MCF 10A (cell line): ENCODE measurements around the gene FBXO3. TPM values are rescaled to one million over a fixed set of nuclear protein-coding genes. Genes with fewer than 3 reads are reported as not detected.

Experiments
- BruUV-seq: library from RNA; stranded (reverse); fragments of 400-500 nt; replicated peaks from 2 replicates; lab custom pipeline; 2021; lab: Mats Ljungman, UMichigan
- CTCF ChIA-PET: fragments of 300-600 bp; sonication (Branson Sonifier 250); formaldehyde crosslinking; extraction: SDS; loops from one replicate; lab custom pipeline; 2021; ENCODE audit warnings: antibody characterized with exemption, inconsistent platforms; lab: Yijun Ruan, JAX
- POLR2A ChIA-PET: fragments of 300-600, 350-650 bp; sonication (Branson Sonifier 250); formaldehyde crosslinking; extraction: SDS; loops from one replicate; lab custom pipeline; 2020; ENCODE audit warnings: antibody characterized with exemption, inconsistent platforms; lab: Yijun Ruan, JAX
- DNase-seq: peaks from one replicate; pipeline ENCODE4 v3.0.0-alpha.2; 2018; ENCODE audit not compliant: unreplicated experiment
- H3K27ac Mint-ChIP-seq: one replicate; pipeline ENCODE4 v1.8.0; 2022; ENCODE audit warnings: mild to moderate bottlenecking, low read depth, mixed read lengths; ENCODE audit not compliant: unreplicated experiment
- H3K27me3 Mint-ChIP-seq: one replicate; pipeline ENCODE4 v1.8.0; 2022; ENCODE audit warnings: mixed read lengths; ENCODE audit not compliant: insufficient read depth, unreplicated experiment
- H3K36me3 Mint-ChIP-seq: one replicate; pipeline ENCODE4 v1.8.0; 2022; ENCODE audit warnings: mild to moderate bottlenecking, moderate library complexity, mixed read lengths; ENCODE audit not compliant: insufficient read depth, unreplicated experiment
- H3K4me1 Mint-ChIP-seq: one replicate; pipeline ENCODE4 v1.8.0; 2022; ENCODE audit warnings: mixed read lengths; ENCODE audit not compliant: insufficient read depth, unreplicated experiment
- H3K4me3 Mint-ChIP-seq: one replicate; pipeline ENCODE4 v1.8.0; 2022; ENCODE audit warnings: mild to moderate bottlenecking, moderate library complexity, mixed read lengths; ENCODE audit not compliant: unreplicated experiment
- H3K9me3 Mint-ChIP-seq: one replicate; pipeline ENCODE4 v1.8.0; 2022; ENCODE audit warnings: mixed read lengths; ENCODE audit not compliant: unreplicated experiment
- CTCF ChIP-seq: fragments of 200-600 bp; IDR thresholded peaks from one replicate; pipeline ENCODE4 v1.8.0; 2022; ENCODE audit warnings: antibody characterized with exemption, mild to moderate bottlenecking; ENCODE audit not compliant: unreplicated experiment
- intact Hi-C: fragments of 100-400 bp; cut with micrococcal nuclease; formaldehyde crosslinking; loops from 2 replicates; pipeline ENCODE4 v1.14.1; 2022
- total RNA-seq: library from RNA; stranded (reverse); gene quantifications from 2 replicates; pipeline ENCODE4 v1.2.3, GENCODE V29; 2022

Gene FBXO3
- total RNA-seq, 1 experiment from 2014 or later, result 20.1 TPM

- Mint-ChIP-seq H3K27me3 (peaks cover 13% of the 10 kb centered on the region), H3K4me3 (no peak overlapping the region), H3K9me3 (no peaks in the 10 kb centered on the region), H3K36me3 (no peaks in the 10 kb centered on the region), H3K4me1 (no peaks in the 10 kb centered on the region), H3K27ac (no peak overlapping the region)
- ChIA-PET CTCF (interaction anchor here (0.6 to 8.1 kb wide), 46 partner anchors 10 to 1711 kb away, joined by 3 to 202 read pairs (median 4); partner anchors contain the start of gene ABTB2), POLR2A (interaction anchor here (0.7 to 1.3 kb wide), 3 partner anchors 9 to 95 kb away, joined by 3 read pairs; no protein-coding TSS in a partner anchor)
- DNase-seq, result peak; percentile 81
- no TSS peak for BruUV-seq
- TF ChIP-seq CTCF, result peak; percentile 85
- intact Hi-C loops, result loop anchor here (1.0 kb wide), 2 partner anchors 21 to 163 kb away; no protein-coding TSS in a partner anchor
Observed at GRCh38 chr11:33808228-33808828, 34.0 kb upstream of the FBXO3 start.

GRCh38 chr11:33804471-33804870 is 30.2 kb upstream of the FBXO3 start:
- intact Hi-C loops, result no loop called here
- TF ChIP-seq CTCF, result no peak
- no peak overlapping the region for H3K4me3 Mint-ChIP-seq
- DNase-seq, result no peak
- ChIA-PET POLR2A (interaction anchor here (0.9 kb wide), 1 partner anchor 16 kb away, joined by 4 read pairs; no protein-coding TSS in a partner anchor), CTCF (interaction anchor here (0.6 to 8.1 kb wide), 8 partner anchors 14 to 750 kb away, joined by 3 to 202 read pairs (median 3); no protein-coding TSS in a partner anchor)
- H3K27me3 Mint-ChIP-seq, result peaks cover 38% of the 10 kb centered on the region
- no peaks in the 10 kb centered on the region for H3K9me3 Mint-ChIP-seq
- BruUV-seq, result no TSS peak
- H3K36me3 Mint-ChIP-seq, result no peaks in the 10 kb centered on the region
- H3K4me1 Mint-ChIP-seq, result no peaks in the 10 kb centered on the region
- no peak overlapping the region for H3K27ac Mint-ChIP-seq

DNA sequence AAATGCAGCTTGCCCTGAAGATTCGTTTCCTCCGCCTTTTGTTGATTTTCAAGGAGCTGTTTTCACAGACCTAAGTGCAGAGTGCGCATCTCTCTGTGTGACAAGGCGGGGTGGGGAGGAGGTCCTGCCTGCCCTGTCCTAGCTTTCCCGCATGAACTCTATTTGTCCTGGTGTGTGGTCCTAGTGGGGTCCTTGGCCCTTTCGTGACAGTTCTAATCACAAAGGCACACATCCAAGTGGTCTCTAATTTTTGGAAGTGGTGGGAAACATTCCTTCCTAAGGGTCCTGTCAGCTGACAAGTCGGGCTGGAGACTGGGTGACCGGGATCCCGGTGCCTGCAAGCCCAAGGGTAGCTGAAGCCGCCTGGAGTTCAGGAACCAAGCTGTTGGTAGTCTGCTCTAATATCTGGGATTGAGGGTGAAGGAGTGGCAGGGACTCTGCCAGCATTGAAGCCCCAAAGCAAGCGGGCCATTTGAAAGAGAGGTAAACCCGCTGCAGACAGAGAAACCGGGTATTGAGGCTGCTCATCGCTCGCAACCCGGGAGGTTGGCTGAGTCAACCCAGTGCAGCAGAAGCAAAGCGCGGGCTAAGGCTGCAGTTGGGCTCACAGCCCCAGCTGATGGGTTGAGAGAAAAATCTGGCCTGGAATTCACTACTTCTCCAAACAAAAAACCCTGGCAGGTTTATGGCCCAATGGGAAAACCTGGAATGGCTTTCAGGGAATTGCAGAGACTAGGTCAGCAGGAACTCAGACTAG is 28.1 kb upstream of the FBXO3 start:
- POLR2A ChIA-PET, result interaction anchor here (0.7 to 1.7 kb wide), 11 partner anchors 18 to 311 kb away, joined by 3 to 9 read pairs (median 3); partner anchors contain the start of genes CD59, FBXO3 and NAT10
- Mint-ChIP-seq H3K9me3 (no peaks in the 10 kb centered on the region), H3K36me3 (no peaks in the 10 kb centered on the region), H3K4me1 (no peaks in the 10 kb centered on the region), H3K4me3 (no peak overlapping the region), H3K27ac (no peak overlapping the region), H3K27me3 (peaks cover 59% of the 10 kb centered on the region)
- CTCF ChIA-PET, result interaction anchor here (0.5 to 1.6 kb wide), 3 partner anchors 9 to 168 kb away, joined by 3 to 6 read pairs (median 3); no protein-coding TSS in a partner anchor
- no TSS peak for BruUV-seq
- intact Hi-C loops, result no loop called here
- DNase-seq, result peak; percentile 86
- TF ChIP-seq CTCF, result no peak

- Mint-ChIP-seq H3K4me3 (no peak overlapping the region), H3K27me3 (peaks cover 65% of the 10 kb centered on the region), H3K4me1 (no peaks in the 10 kb centered on the region), H3K36me3 (no peaks in the 10 kb centered on the region), H3K9me3 (no peaks in the 10 kb centered on the region), H3K27ac (no peak overlapping the region)
- ChIA-PET CTCF (interaction anchor here (0.5 to 1.6 kb wide), 2 partner anchors 8 to 27 kb away, joined by 3 to 6 read pairs; no protein-coding TSS in a partner anchor), POLR2A (interaction anchor here (0.8 to 1.7 kb wide), 6 partner anchors 17 to 100 kb away, joined by 3 to 9 read pairs (median 3); partner anchors contain the start of genes CD59 and FBXO3)
- intact Hi-C loops, result no loop called here
- BruUV-seq, result no TSS peak
- TF ChIP-seq CTCF, result no peak
- DNase-seq, result no peak
Observed at GRCh38 chr11:33801821-33802193, 27.5 kb upstream of the FBXO3 start.
